CD4-positive, alpha-beta T cell treated with Interleukin-4 for 4 hours (primary cell): ENCODE data around the gene AKT2.

Experiments
- DNase-seq: peaks from one replicate; pipeline ENCODE4 v3.0.0-alpha.2; 2020

The AKT2 gene

GRCh38 chr19:40249201-40249600 lies 35.9 kb downstream of the AKT2 start:
- DNase-seq, result no peak

- DNase-seq, result no peak
These were observed 37.3 kb downstream of the AKT2 start for GRCh38 chr19:40247735-40248262.

GRCh38 chr19:40247178-40247577 lies 38.0 kb downstream of the AKT2 start:
- no peak for DNase-seq

GRCh38 chr19:40246292-40247073 lies 38.7 kb downstream of the AKT2 start:
- no peak for DNase-seq

- DNase-seq, result no peak
These were observed 39.5 kb downstream of the AKT2 start for GRCh38 chr19:40245506-40246128.

GRCh38 chr19:40244579-40245317 lies 40.4 kb downstream of the AKT2 start:
- DNase-seq, result no peak

GRCh38 chr19:40243181-40243580 lies 42.0 kb downstream of the AKT2 start:
- no peak for DNase-seq

- no peak for DNase-seq
These were observed 42.7 kb downstream of the AKT2 start for GRCh38 chr19:40242480-40242879.

GRCh38 chr19:40241809-40242384 lies 43.2 kb downstream of the AKT2 start:
- no peak for DNase-seq

GRCh38 chr19:40241125-40241808 lies 43.9 kb downstream of the AKT2 start:
- DNase-seq, result no peak

GRCh38 chr19:40240332-40240731 lies 44.8 kb downstream of the AKT2 start:
- DNase-seq, result no peak

GRCh38 chr19:40239415-40240226 lies 45.5 kb downstream of the AKT2 start:
- no peak for DNase-seq

GRCh38 chr19:40238775-40239174 lies 46.4 kb downstream of the AKT2 start:
- no peak for DNase-seq

- no peak for DNase-seq
These were observed 47.4 kb downstream of the AKT2 start for GRCh38 chr19:40237791-40238190.

GRCh38 chr19:40236366-40236765 lies 48.8 kb downstream of the AKT2 start:
- DNase-seq, result no peak

- DNase-seq, result no peak
These were observed 49.2 kb downstream of the AKT2 start for GRCh38 chr19:40236026-40236355.

GRCh38 chr19:40235238-40236025 lies 49.7 kb downstream of the AKT2 start:
- no peak for DNase-seq

- no peak for DNase-seq
These were observed 50.5 kb downstream of the AKT2 start for GRCh38 chr19:40234429-40235237.

GRCh38 chr19:40233811-40234389 lies 51.2 kb downstream of the AKT2 start:
- DNase-seq, result no peak
